CD14-positive monocyte (primary cell): ENCODE results near the gene NCF2. TPM values are rescaled to one million over a fixed set of nuclear protein-coding genes. Genes with fewer than 3 reads are reported as not detected.
A peak's percentile ranks its signal among the peaks of the same experiment; 100 is the strongest.

Experiments used
- DNase-seq, 3 donors: peaks; one replicate each; pipeline ENCODE4 v3.0.0-alpha.2; 2011 to 2022
- H2AFZ ChIP-seq: 2 replicates; pipeline ENCODE4 v1.6.0; 2012; ENCODE audit warnings: mild to moderate bottlenecking, low read depth, low read length, inconsistent platforms; ENCODE audit not compliant: insufficient read depth, poor library complexity, severe bottlenecking
- H3K27ac ChIP-seq, 2 donors: 1 replicate in 1 of 2; 2 replicates in 1 of 2; pipeline ENCODE4 v1.5.1; 2012 to 2013; ENCODE audit warnings: low read length in 2 of 2, control low read depth in 1 of 2, inconsistent platforms in 1 of 2, low read depth in 1 of 2, mild to moderate bottlenecking in 1 of 2
- H3K27me3 ChIP-seq, 2 donors: one replicate each; pipeline versions ENCODE4 v1.6.0 to v1.6.1; 2011 to 2013; ENCODE audit warnings: low read length in 2 of 2; ENCODE audit not compliant: control insufficient read depth in 2 of 2, insufficient read depth in 2 of 2
- H3K36me3 ChIP-seq, 2 donors: replicated peaks in 1 of 2; 1 replicate in 1 of 2; 2 replicates in 1 of 2; pipeline versions ENCODE4 v1.5.1 to v1.6.1; 2012 to 2013; ENCODE audit warnings: low read length in 2 of 2, control low read depth in 1 of 2, inconsistent platforms in 1 of 2, mild to moderate bottlenecking in 1 of 2; ENCODE audit not compliant: insufficient read depth in 2 of 2, control insufficient read depth in 1 of 2
- H3K4me1 ChIP-seq, 2 donors: 1 replicate in 1 of 2; 2 replicates in 1 of 2; pipeline versions ENCODE4 v1.5.1 to v1.6.1; 2012 to 2013; ENCODE audit warnings: low read length in 2 of 2, control low read depth in 1 of 2, inconsistent platforms in 1 of 2, mild to moderate bottlenecking in 1 of 2, moderate library complexity in 1 of 2; ENCODE audit not compliant: insufficient read depth in 2 of 2, control insufficient read depth in 1 of 2
- H3K4me2 ChIP-seq: replicated peaks from 2 replicates; pipeline ENCODE3; 2012; ENCODE audit warnings: low read length, moderate library complexity, mild to moderate bottlenecking; ENCODE audit not compliant: poor library complexity, severe bottlenecking; ENCODE audit errors: extremely low read depth
- H3K4me3 ChIP-seq, 3 experiments: fragments of 200-600 bp in 1 of 3; sonication (generic) in 1 of 3; replicated peaks in 1 of 3; 1 replicate in 2 of 3; 2 replicates in 1 of 3; pipeline ENCODE4 v1.5.1; 2011 to 2013; ENCODE audit warnings: low read length in 3 of 3, mild to moderate bottlenecking in 3 of 3, control low read depth in 2 of 3, low read depth in 2 of 3, inconsistent platforms in 1 of 3, moderate library complexity in 1 of 3
- H3K79me2 ChIP-seq: 2 replicates; pipeline ENCODE4 v1.6.0; 2012; ENCODE audit warnings: mild to moderate bottlenecking, control low read depth, inconsistent platforms, low read length, moderate library complexity; ENCODE audit not compliant: insufficient read depth
- H3K9ac ChIP-seq: 2 replicates; pipeline ENCODE4 v1.6.0; 2017; ENCODE audit warnings: low read length, mild to moderate bottlenecking; ENCODE audit not compliant: insufficient read depth, poor library complexity, severe bottlenecking
- H3K9me3 ChIP-seq, 2 donors: replicated peaks in 1 of 2; 1 replicate in 1 of 2; 2 replicates in 1 of 2; pipeline versions ENCODE4 v1.5.1 to v1.6.1; 2012 to 2013; ENCODE audit warnings: low read length in 2 of 2, control low read depth in 1 of 2; ENCODE audit not compliant: control insufficient read depth in 1 of 2, insufficient read depth in 1 of 2
- H4K20me1 ChIP-seq: 2 replicates; pipeline ENCODE4 v1.6.0; 2012; ENCODE audit warnings: mild to moderate bottlenecking, low read length, control low read depth, moderate library complexity; ENCODE audit not compliant: insufficient read depth
- H3K27ac Mint-ChIP-seq, 7 donors: one replicate each; pipeline ENCODE4 v1.8.0; 2020; ENCODE audit warnings: mild to moderate bottlenecking in 7 of 7, mixed read lengths in 7 of 7, moderate library complexity in 6 of 7, inconsistent platforms in 2 of 7
- H3K27me3 Mint-ChIP-seq, 3 donors: one replicate each; pipeline ENCODE4 v1.8.0; 2021 to 2022; ENCODE audit warnings: low read depth in 3 of 3, mild to moderate bottlenecking in 3 of 3, mixed read lengths in 3 of 3, moderate library complexity in 3 of 3, inconsistent platforms in 1 of 3
- H3K36me3 Mint-ChIP-seq, 2 donors: one replicate each; pipeline ENCODE4 v1.8.0; 2020; ENCODE audit warnings: mixed read lengths in 2 of 2, inconsistent platforms in 1 of 2, mild to moderate bottlenecking in 1 of 2
- H3K4me1 Mint-ChIP-seq: one replicate; pipeline ENCODE4 v1.8.0; 2020; ENCODE audit warnings: mild to moderate bottlenecking, mixed read lengths
- H3K4me3 Mint-ChIP-seq, 2 donors: one replicate each; pipeline ENCODE4 v1.8.0; 2020; ENCODE audit warnings: mild to moderate bottlenecking in 2 of 2, mixed read lengths in 2 of 2, moderate library complexity in 1 of 2
- H3K9me3 Mint-ChIP-seq, 7 donors: one replicate each; pipeline ENCODE4 v1.8.0; 2020 to 2022; ENCODE audit warnings: mixed read lengths in 7 of 7, mild to moderate bottlenecking in 6 of 7, moderate library complexity in 6 of 7, inconsistent platforms in 2 of 7
- CTCF ChIP-seq: fragments of 200-600 bp; IDR thresholded peaks from one replicate; pipeline ENCODE4 v1.8.0; 2022; ENCODE audit warnings: antibody characterized with exemption, mild to moderate bottlenecking
- WGBS: methylation state at CpG from one replicate; pipeline ENCODE4 v1.1.5; 2013; ENCODE audit warnings: missing lambda C conversion rate; ENCODE audit not compliant: insufficient coverage; 5-methylcytosine and 5-hydroxymethylcytosine counted together
- intact Hi-C, 2 donors: fragments of 100-400 bp; cut with micrococcal nuclease; formaldehyde crosslinking; loops; one replicate each; pipeline versions ENCODE4 v1.15.0 to v1.15.1; 2023
- polyA plus RNA-seq, 3 donors: library from polyadenylated mRNA; depleted of rRNA in 1 of 3; unstranded in 2 of 3; stranded (reverse) in 1 of 3; fragments of 300-500 nt in 2 of 3; fragments of >200 nt in 1 of 3; fragmentation: Illumina TruSeq in 2 of 3; gene quantifications; 1 replicate in 2 of 3; 2 replicates in 1 of 3; pipeline ENCODE4 v1.2.3, GENCODE V29; 2012 to 2021

The NCF2 gene
- polyA plus RNA-seq, 3 donors, result 509 to 697 (median 557) TPM

- H3K4me2 ChIP-seq, result peak overlapping the region; percentile 11
- intact Hi-C loops, result loop anchor here in 1 of 2 donors (5.0 kb wide), 1 partner anchor 33 kb away; no protein-coding TSS in a partner anchor
- H3K27me3 Mint-ChIP-seq, result no peaks in the 10 kb centered on the region
- peaks cover 70% of the 10 kb centered on the region in 2 donors for H3K36me3 ChIP-seq
- no peak overlapping the region for H3K9ac ChIP-seq
- H3K27me3 ChIP-seq, result no peaks in the 10 kb centered on the region
- H3K9me3 ChIP-seq, result no peaks in the 10 kb centered on the region
- no peak overlapping the region for H3K4me3 ChIP-seq
- peak overlapping the region in 6 of 7 donors; percentile 42 to 88 (median 52) for H3K27ac Mint-ChIP-seq
- H3K9me3 Mint-ChIP-seq, result peaks cover 0 to 1% (median 0%) of the 10 kb centered on the region in 7 donors
- peak overlapping the region; percentile 2 to 65 for H3K27ac ChIP-seq
- peaks cover 62 to 63% of the 10 kb centered on the region in 2 donors for H3K4me1 ChIP-seq
- no peak for TF ChIP-seq CTCF
- H2AFZ ChIP-seq, result no peak overlapping the region
- peaks cover 81 to 96% of the 10 kb centered on the region in 2 donors for H3K36me3 Mint-ChIP-seq
- peaks cover 92% of the 10 kb centered on the region for H3K79me2 ChIP-seq
- 100% methylated on average over 1 of the region's 2 CpGs for WGBS
- peaks cover 93% of the 10 kb centered on the region for H4K20me1 ChIP-seq
- H3K4me3 Mint-ChIP-seq, result no peak overlapping the region
- DNase-seq, result no peak
- peaks cover 57% of the 10 kb centered on the region for H3K4me1 Mint-ChIP-seq
These were observed 11.4 kb downstream of the NCF2 start for GRCh38 chr1:183578856-183579255.

GRCh38 chr1:183577897-183578465 lies 12.3 kb downstream of the NCF2 start:
- Histone ChIP-seq H3K27me3 (no peaks in the 10 kb centered on the region), H3K27ac (peak overlapping the region; percentile 2 to 65), H3K4me3 (no peak overlapping the region), H3K4me2 (no peak overlapping the region), H3K4me1 (peaks cover 55% of the 10 kb centered on the region in 2 donors), H3K9ac (no peak overlapping the region), H3K36me3 (peaks cover 77 to 78% of the 10 kb centered on the region in 2 donors), H3K9me3 (no peaks in the 10 kb centered on the region), H2AFZ (no peak overlapping the region), H4K20me1 (peaks cover 95% of the 10 kb centered on the region), H3K79me2 (peaks cover 95% of the 10 kb centered on the region)
- no peak for TF ChIP-seq CTCF
- H3K27ac Mint-ChIP-seq, result peak overlapping the region in 6 of 7 donors; percentile 32 to 88 (median 78)
- H3K4me3 Mint-ChIP-seq, result no peak overlapping the region
- peaks cover 82 to 96% of the 10 kb centered on the region in 2 donors for H3K36me3 Mint-ChIP-seq
- 94% methylated on average over 3 of the region's 7 CpGs for WGBS
- DNase-seq, result no peak
- intact Hi-C loops, result loop anchor here in 1 of 2 donors (5.0 kb wide), 1 partner anchor 34 kb away; no protein-coding TSS in a partner anchor
- H3K27me3 Mint-ChIP-seq, result no peaks in the 10 kb centered on the region
- H3K9me3 Mint-ChIP-seq, result peaks cover 0 to 1% (median 0%) of the 10 kb centered on the region in 7 donors
- peaks cover 48% of the 10 kb centered on the region for H3K4me1 Mint-ChIP-seq
